A673 (cell line): ENCODE data around the gene PPT1.

Source experiments
- CTCF ChIP-seq: fragments of 300-800, 200-600 bp; sonication (generic); conservative IDR thresholded peaks from 2 replicates; pipeline ENCODE4 v1.5.1; 2017; ENCODE audit warnings: low read depth, mild to moderate bottlenecking, antibody characterized with exemption, low read length, moderate library complexity, mixed read lengths
- EZH2 ChIP-seq: fragments of 200-600 bp; sonication (generic); IDR thresholded peaks from 2 replicates; pipeline ENCODE4 v1.6.1; 2017; ENCODE audit warnings: borderline replicate concordance, low read depth, mild to moderate bottlenecking, mixed read lengths, antibody characterized with exemption, low read length; ENCODE audit not compliant: poor library complexity, severe bottlenecking

DNA sequence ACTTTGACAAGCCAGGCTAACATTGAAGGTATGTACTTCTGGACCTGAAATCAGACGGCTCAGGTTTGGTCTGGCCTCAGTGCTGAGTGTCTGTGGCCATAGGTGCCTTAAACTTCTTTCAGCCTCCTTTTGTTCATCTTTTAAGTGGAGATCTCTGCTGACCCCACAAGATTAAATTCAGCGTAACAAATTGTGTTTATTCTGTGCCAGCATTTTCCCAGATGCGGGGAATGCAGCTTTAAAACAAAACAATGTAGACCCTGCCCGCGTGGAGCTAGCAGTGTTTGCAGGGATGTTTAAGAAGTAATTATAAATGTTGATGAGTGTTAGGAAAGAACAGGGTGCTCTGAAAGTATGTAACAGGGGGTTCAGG is 55.6 kb downstream of the PPT1 start:
- TF ChIP-seq CTCF (no peak), EZH2 (no peak)
